MM.1S (cell line): Measurements from ENCODE around the gene PRMT7.

ENCODE experiments used
- DNase-seq: peaks from one replicate; pipeline ENCODE4 v3.0.0-alpha.2; 2015
- H2AFZ ChIP-seq: fragments of 300-600 bp; sonication (generic); 2 replicates; pipeline ENCODE4 v1.6.0; 2016; ENCODE audit warnings: antibody characterized with exemption, low read length
- H3F3A ChIP-seq: fragments of 300-600 bp; sonication (generic); 2 replicates; pipeline ENCODE4 v1.6.1; 2016; ENCODE audit warnings: mild to moderate bottlenecking, antibody characterized with exemption, low read length, moderate library complexity, mixed read lengths; ENCODE audit not compliant: insufficient read depth
- H3K27ac ChIP-seq: fragments of 300-600 bp; sonication (generic); 2 replicates; pipeline ENCODE4 v1.5.1; 2016; ENCODE audit warnings: mild to moderate bottlenecking, low read length
- H3K27me3 ChIP-seq: fragments of 300-600 bp; sonication (generic); replicated peaks from 2 replicates; pipeline ENCODE4 v1.6.0; 2016; ENCODE audit warnings: low read length; ENCODE audit not compliant: insufficient read depth
- H3K36me3 ChIP-seq: fragments of 300-600 bp; sonication (generic); replicated peaks from 2 replicates; pipeline ENCODE4 v1.6.1; 2016; ENCODE audit warnings: mild to moderate bottlenecking, low read length, mixed read lengths; ENCODE audit not compliant: insufficient read depth
- H3K4me1 ChIP-seq: fragments of 300-600 bp; sonication (generic); 2 replicates; pipeline ENCODE4 v1.6.1; 2016; ENCODE audit warnings: low read length, mixed read lengths
- H3K4me2 ChIP-seq: fragments of 300-600 bp; sonication (generic); 2 replicates; pipeline ENCODE4 v1.6.0; 2016; ENCODE audit warnings: low read depth, low read length
- H3K4me3 ChIP-seq: fragments of 300-600 bp; sonication (generic); 2 replicates; pipeline ENCODE4 v1.5.1; 2016; ENCODE audit warnings: low read length, mixed read lengths
- H3K79me2 ChIP-seq: fragments of 300-600 bp; sonication (generic); 2 replicates; pipeline ENCODE4 v1.6.1; 2016; ENCODE audit warnings: mixed run types, low read length, mixed read lengths
- H3K9ac ChIP-seq: fragments of 300-600 bp; sonication (generic); 2 replicates; pipeline ENCODE4 v1.6.1; 2016; ENCODE audit warnings: low read length, mixed read lengths
- H3K9me2 ChIP-seq: fragments of 300-600 bp; sonication (generic); replicated peaks from 2 replicates; pipeline ENCODE4 v1.6.1; 2016; ENCODE audit warnings: mild to moderate bottlenecking, low read length, mixed read lengths; ENCODE audit not compliant: insufficient read depth
- H3K9me3 ChIP-seq: fragments of 300-600 bp; sonication (generic); replicated peaks from 2 replicates; pipeline ENCODE4 v1.6.1; 2016; ENCODE audit warnings: mild to moderate bottlenecking, low read length, mixed read lengths; ENCODE audit not compliant: insufficient read depth
- H4K20me1 ChIP-seq: fragments of 300-600 bp; sonication (generic); 2 replicates; pipeline ENCODE4 v1.6.1; 2016; ENCODE audit warnings: mild to moderate bottlenecking, low read length, moderate library complexity, mixed read lengths; ENCODE audit not compliant: insufficient read depth
- EZH2 ChIP-seq: fragments of 300-600 bp; sonication (generic); optimal IDR thresholded peaks from 2 replicates; pipeline ENCODE3; 2017; ENCODE audit warnings: low read depth, mild to moderate bottlenecking, antibody characterized with exemption, low read length, mixed read lengths
- EZH2phosphoT487 ChIP-seq: fragments of 300-600 bp; sonication (generic); IDR thresholded peaks from 2 replicates; pipeline ENCODE4 v1.6.1; 2018; ENCODE audit warnings: antibody characterized with exemption, low read length
- TF ChIP-seq, protein P1 (sequence below): fragments of 300-600 bp; sonication (generic); IDR thresholded peaks from 2 replicates; pipeline ENCODE4 v1.5.1; 2016; ENCODE audit warnings: antibody characterized with exemption, low read length, mixed read lengths

Gene PRMT7

DNA sequence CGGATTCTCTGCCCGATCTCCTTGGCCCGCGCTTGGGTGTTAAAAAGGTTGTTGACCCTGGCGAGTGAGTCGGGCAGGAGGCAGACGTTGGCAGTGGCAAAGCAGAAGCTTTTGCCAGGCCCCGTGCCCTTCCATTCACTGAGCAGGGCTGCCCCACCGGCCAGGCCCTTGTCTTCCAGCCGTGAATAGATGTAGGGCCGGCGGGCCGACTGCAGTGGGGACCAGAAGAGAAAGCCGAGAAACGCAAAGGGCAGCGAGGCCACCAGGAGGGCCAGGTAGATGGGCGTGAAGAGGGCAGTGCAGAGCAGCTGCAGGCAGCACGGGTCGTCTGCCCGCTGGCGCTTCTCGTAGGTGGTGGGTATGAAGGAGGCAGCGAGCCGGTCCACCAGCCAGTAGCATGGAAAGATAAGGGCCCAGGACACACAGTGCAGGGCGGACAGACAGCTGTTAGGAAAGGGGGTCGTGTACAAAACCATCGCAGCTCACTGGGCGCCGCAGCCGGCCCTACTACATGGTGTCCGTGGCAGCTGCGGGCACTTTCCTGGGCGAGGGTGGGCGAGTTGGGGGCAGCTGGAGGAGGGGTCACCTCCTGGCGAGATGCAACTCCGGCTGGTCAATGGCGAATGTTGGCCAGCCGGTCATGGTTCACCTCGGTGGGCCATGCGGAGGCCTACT is 61.0 kb downstream of the PRMT7 start:
- Histone ChIP-seq H4K20me1 (no peaks in the 10 kb centered on the region), H3K79me2 (peaks cover 9% of the 10 kb centered on the region; the same call in 1 of the 2 replicates), H3K4me3 (no peak overlapping the region), H3F3A (peaks cover 32% of the 10 kb centered on the region), H3K9me3 (no peaks in the 10 kb centered on the region), H3K4me2 (no peak overlapping the region), H3K27ac (no peak overlapping the region), H2AFZ (no peak overlapping the region), H3K9me2 (no peaks in the 10 kb centered on the region), H3K27me3 (no peaks in the 10 kb centered on the region), H3K9ac (no peak overlapping the region), H3K4me1 (peaks cover 37% of the 10 kb centered on the region), H3K36me3 (no peaks in the 10 kb centered on the region)
- no peak for DNase-seq
- no peak for TF ChIP-seq EZH2phosphoT487
- TF ChIP-seq, protein P1, sequence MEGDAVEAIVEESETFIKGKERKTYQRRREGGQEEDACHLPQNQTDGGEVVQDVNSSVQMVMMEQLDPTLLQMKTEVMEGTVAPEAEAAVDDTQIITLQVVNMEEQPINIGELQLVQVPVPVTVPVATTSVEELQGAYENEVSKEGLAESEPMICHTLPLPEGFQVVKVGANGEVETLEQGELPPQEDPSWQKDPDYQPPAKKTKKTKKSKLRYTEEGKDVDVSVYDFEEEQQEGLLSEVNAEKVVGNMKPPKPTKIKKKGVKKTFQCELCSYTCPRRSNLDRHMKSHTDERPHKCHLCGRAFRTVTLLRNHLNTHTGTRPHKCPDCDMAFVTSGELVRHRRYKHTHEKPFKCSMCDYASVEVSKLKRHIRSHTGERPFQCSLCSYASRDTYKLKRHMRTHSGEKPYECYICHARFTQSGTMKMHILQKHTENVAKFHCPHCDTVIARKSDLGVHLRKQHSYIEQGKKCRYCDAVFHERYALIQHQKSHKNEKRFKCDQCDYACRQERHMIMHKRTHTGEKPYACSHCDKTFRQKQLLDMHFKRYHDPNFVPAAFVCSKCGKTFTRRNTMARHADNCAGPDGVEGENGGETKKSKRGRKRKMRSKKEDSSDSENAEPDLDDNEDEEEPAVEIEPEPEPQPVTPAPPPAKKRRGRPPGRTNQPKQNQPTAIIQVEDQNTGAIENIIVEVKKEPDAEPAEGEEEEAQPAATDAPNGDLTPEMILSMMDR, result no peak
- TF ChIP-seq EZH2, result no peak

DNA sequence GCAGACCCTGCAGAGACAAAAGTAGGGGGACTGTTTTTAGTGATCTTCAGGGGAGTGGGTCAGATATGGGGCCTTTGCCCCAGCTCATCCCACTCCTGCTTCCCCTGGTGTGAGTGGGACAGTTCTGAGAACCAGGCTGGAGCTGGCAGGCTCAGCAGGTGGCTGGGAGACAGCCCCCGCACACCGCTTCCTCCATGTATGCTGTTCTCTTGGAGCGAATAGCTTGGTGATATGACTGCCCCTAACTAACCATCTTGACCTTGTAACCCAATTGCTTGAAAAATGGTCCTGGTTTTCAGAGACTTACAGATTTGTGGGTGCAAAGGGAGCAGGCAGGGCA is 61.5 kb downstream of the PRMT7 start:
- H3K27me3 ChIP-seq, result no peaks in the 10 kb centered on the region
- H2AFZ ChIP-seq, result no peak overlapping the region
- H3K79me2 ChIP-seq, result peaks cover 8% of the 10 kb centered on the region; the same call in 1 of the 2 replicates
- peaks cover 34% of the 10 kb centered on the region for H3K4me1 ChIP-seq
- H3K4me3 ChIP-seq, result no peak overlapping the region
- peaks cover 32% of the 10 kb centered on the region for H3F3A ChIP-seq
- H3K27ac ChIP-seq, result no peak overlapping the region
- H3K36me3 ChIP-seq, result no peaks in the 10 kb centered on the region
- no peaks in the 10 kb centered on the region for H3K9me3 ChIP-seq
- no peaks in the 10 kb centered on the region for H4K20me1 ChIP-seq
- TF ChIP-seq, protein P1, result no peak
- H3K4me2 ChIP-seq, result no peak overlapping the region
- H3K9me2 ChIP-seq, result no peaks in the 10 kb centered on the region
- no peak overlapping the region for H3K9ac ChIP-seq
- no peak for DNase-seq

DNA sequence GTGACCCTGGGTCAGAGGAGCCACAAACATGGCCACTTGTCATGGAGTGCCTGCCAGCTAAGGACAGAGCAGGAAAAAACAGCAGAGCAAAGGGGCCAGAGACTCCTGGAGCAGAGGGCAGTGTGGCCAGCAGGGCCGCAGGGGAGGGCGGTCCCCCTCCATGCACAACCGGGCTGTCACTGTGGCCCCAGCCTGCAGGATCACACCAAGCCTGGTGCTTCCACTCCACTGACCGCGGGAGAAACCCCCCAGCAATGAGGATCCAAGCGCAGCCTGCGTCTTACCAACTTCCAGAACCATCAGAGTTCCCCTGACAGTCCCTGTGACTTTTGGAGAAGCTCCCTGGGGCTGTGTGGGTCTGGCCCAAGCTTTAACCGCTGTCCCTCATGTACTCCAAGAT is 62.0 kb downstream of the PRMT7 start:
- H3K27me3 ChIP-seq, result no peaks in the 10 kb centered on the region
- H4K20me1 ChIP-seq, result no peaks in the 10 kb centered on the region
- H2AFZ ChIP-seq, result no peak overlapping the region
- no peaks in the 10 kb centered on the region for H3K36me3 ChIP-seq
- DNase-seq, result no peak
- no peaks in the 10 kb centered on the region for H3K9me2 ChIP-seq
- peaks cover 4% of the 10 kb centered on the region; the same call in 1 of the 2 replicates for H3K79me2 ChIP-seq
- H3K4me3 ChIP-seq, result no peak overlapping the region
- H3F3A ChIP-seq, result peaks cover 29% of the 10 kb centered on the region
- no peak overlapping the region for H3K27ac ChIP-seq
- no peaks in the 10 kb centered on the region for H3K9me3 ChIP-seq
- TF ChIP-seq EZH2 (no peak), EZH2phosphoT487 (no peak)
- TF ChIP-seq, protein P1, result no peak
- H3K4me1 ChIP-seq, result peaks cover 30% of the 10 kb centered on the region
- H3K9ac ChIP-seq, result no peak overlapping the region
- no peak overlapping the region for H3K4me2 ChIP-seq
